ENCODE data around the gene REEP1. TPM values are rescaled to one million over a fixed set of nuclear protein-coding genes. Genes with fewer than 3 reads are reported as not detected.

REEP1 gene
- polyA plus RNA-seq, 2 of the 4 experiments (the other 2 are of a cell fraction): 0.30 to 0.45 TPM

GRCh38 chr2:86336675-86337243, 667 bp downstream of the REEP1 start:
- POLR2A ChIA-PET: no interaction called here
- no peak for DNase-seq (ENCODE audit: low read depth in 1 of 2, low spot score in 1 of 2)
- no peak for FAIRE-seq
- CTCF ChIA-PET: interaction anchor here (1.3 to 2.5 kb wide), 3 partner anchors 12 to 36 kb away, joined by 3 to 6 read pairs (median 5); no protein-coding TSS in a partner anchor
- peak overlapping the region; percentile 36 to 70; a peak in 4 of 6 replicates for H3K27ac ChIP-seq
- H3K4me3 ChIP-seq: peak overlapping the region; percentile 55
- H3K4me1 ChIP-seq: peaks cover 17% of the 10 kb centered on the region
- H3K4me2 ChIP-seq: peak overlapping the region; percentile 96
- WGBS (ENCODE audit: missing lambda C conversion rate): 10% methylated on average over 25 of the region's 45 CpGs
- 0 out of 6 replicates have a peak, but pooled peaks of 1 of the 2 experiments have one; percentile 3 for ATAC-seq
- H3K9me3 ChIP-seq: peaks cover 18% of the 10 kb centered on the region
- TF ChIP-seq JUNB (IDR thresholded peaks at IDR 0.05) (no peak), RNF2 (IDR thresholded peaks at IDR 0.05; ENCODE audit: borderline replicate concordance, low read depth) (no peak), CEBPB (IDR thresholded peaks at IDR 0.05) (no peak), HOXB5 (CRISPR knock-in tag; IDR thresholded peaks at IDR 0.05) (no peak), HDAC2 (IDR thresholded peaks at IDR 0.05) (no peak), CTCF (IDR thresholded peaks at IDR 0.05) (no peak), EHF (CRISPR knock-in tag; IDR thresholded peaks at IDR 0.05) (no peak), HEYL (CRISPR knock-in tag; IDR thresholded peaks at IDR 0.05) (no peak), NFE2L2 (conservative IDR thresholded peaks at IDR 0.05; ENCODE audit: low read length) (no peak), NR3C1 (IDR thresholded peaks at IDR 0.05) (no peak), MAZ (IDR thresholded peaks at IDR 0.05; ENCODE audit: borderline replicate concordance, low read depth, low read length) (no peak), RFX5 (IDR thresholded peaks at IDR 0.05) (no peak)

DNA sequence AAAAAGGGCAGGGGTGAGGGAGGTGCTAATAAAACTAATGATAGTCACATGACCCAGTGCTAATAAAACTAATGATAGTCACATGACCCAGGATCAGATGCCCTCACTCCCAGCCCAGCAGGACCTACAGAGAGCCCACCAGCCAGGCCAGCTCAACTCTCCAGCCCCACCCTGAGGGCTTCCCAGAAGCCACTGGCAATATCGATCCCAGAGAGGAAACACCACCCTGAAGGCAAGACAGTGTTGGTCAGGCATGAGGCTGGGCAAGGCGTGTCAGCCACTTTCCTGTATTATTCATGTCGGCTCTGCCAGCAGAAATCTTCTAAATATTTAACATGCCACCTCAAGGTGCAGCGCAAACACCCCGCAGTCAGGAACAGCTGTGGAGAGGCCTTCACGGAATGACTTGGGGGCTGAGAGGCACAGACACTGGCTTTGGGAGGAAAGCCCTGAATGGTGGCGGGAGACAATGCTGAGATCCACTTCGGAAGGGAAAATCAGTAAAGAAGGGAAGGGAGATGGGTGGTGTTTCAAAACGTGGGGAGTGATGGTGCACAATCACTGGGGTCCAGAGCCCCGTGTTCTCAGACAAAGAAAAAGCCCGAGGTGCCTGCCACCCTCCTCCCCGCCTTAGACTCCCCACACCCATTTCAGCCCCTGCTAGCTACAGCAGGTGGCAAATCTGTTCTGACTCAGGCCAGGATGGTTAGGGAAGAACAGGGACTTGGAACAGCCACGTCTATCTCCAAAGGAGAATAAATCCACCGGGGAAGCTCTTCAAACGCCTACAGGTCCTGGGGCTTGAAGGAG, 1.4 kb downstream of the REEP1 start:
- peak overlapping the region; percentile 55 for H3K4me3 ChIP-seq
- peak overlapping the region; percentile 96 for H3K4me2 ChIP-seq
- H3K9me3 ChIP-seq: peaks cover 11% of the 10 kb centered on the region
- H3K27ac ChIP-seq: no peak overlapping the region
- FAIRE-seq (no peak), ATAC-seq (no peak), DNase-seq (ENCODE audit: low read depth in 1 of 2, low spot score in 1 of 2) (no peak)
- peaks cover 17% of the 10 kb centered on the region for H3K4me1 ChIP-seq
- ChIA-PET POLR2A (no interaction called here), CTCF (interaction anchor here (2.5 kb wide), 1 partner anchor 12 kb away, joined by 6 read pairs; no protein-coding TSS in a partner anchor)
- TF ChIP-seq USF2 (IDR thresholded peaks at IDR 0.05): peak; percentile 79
- TF ChIP-seq, protein P1, sequence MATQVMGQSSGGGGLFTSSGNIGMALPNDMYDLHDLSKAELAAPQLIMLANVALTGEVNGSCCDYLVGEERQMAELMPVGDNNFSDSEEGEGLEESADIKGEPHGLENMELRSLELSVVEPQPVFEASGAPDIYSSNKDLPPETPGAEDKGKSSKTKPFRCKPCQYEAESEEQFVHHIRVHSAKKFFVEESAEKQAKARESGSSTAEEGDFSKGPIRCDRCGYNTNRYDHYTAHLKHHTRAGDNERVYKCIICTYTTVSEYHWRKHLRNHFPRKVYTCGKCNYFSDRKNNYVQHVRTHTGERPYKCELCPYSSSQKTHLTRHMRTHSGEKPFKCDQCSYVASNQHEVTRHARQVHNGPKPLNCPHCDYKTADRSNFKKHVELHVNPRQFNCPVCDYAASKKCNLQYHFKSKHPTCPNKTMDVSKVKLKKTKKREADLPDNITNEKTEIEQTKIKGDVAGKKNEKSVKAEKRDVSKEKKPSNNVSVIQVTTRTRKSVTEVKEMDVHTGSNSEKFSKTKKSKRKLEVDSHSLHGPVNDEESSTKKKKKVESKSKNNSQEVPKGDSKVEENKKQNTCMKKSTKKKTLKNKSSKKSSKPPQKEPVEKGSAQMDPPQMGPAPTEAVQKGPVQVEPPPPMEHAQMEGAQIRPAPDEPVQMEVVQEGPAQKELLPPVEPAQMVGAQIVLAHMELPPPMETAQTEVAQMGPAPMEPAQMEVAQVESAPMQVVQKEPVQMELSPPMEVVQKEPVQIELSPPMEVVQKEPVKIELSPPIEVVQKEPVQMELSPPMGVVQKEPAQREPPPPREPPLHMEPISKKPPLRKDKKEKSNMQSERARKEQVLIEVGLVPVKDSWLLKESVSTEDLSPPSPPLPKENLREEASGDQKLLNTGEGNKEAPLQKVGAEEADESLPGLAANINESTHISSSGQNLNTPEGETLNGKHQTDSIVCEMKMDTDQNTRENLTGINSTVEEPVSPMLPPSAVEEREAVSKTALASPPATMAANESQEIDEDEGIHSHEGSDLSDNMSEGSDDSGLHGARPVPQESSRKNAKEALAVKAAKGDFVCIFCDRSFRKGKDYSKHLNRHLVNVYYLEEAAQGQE (IDR thresholded peaks at IDR 0.05): no peak
- WGBS (ENCODE audit: missing lambda C conversion rate): 33% methylated on average over 15 of the region's 15 CpGs

- DNase-seq (ENCODE audit: low read depth in 1 of 2, low spot score in 1 of 2) (no peak), ATAC-seq (no peak), FAIRE-seq (no peak)
- Histone ChIP-seq H3K4me1 (peaks cover 17% of the 10 kb centered on the region), H3K9me3 (no peaks in the 10 kb centered on the region), H3K4me3 (no peak overlapping the region), H3K4me2 (no peak overlapping the region), H3K27ac (no peak overlapping the region)
- ChIA-PET CTCF (interaction anchor here (1.3 to 1.7 kb wide), 3 partner anchors 32 to 110 kb away, joined by 3 to 5 read pairs (median 4); no protein-coding TSS in a partner anchor), POLR2A (no interaction called here)
- 6% methylated on average over 2 of the region's 2 CpGs for WGBS (ENCODE audit: missing lambda C conversion rate)
- no peak for TF ChIP-seq JUNB (IDR thresholded peaks at IDR 0.05)
- no peak for TF ChIP-seq NFE2L2 (conservative IDR thresholded peaks at IDR 0.05; ENCODE audit: low read length)
- TF ChIP-seq EHF (CRISPR knock-in tag; IDR thresholded peaks at IDR 0.05): no peak
- no peak for TF ChIP-seq SREBF2 (IDR thresholded peaks at IDR 0.05)
- no peak for TF ChIP-seq HOXA7 (CRISPR knock-in tag; IDR thresholded peaks at IDR 0.05)
- TF ChIP-seq RCOR1 (IDR thresholded peaks at IDR 0.05; ENCODE audit: low read depth, low read length): no peak
- TF ChIP-seq POLR2A (IDR thresholded peaks at IDR 0.05; ENCODE audit: low read length): no peak
- no peak for TF ChIP-seq KDM5A (IDR thresholded peaks at IDR 0.05)
- no peak for TF ChIP-seq ELK1 (IDR thresholded peaks at IDR 0.05; ENCODE audit: low read depth, low read length)
- TF ChIP-seq CTCF (IDR thresholded peaks at IDR 0.05): no peak
- TF ChIP-seq MAFK (IDR thresholded peaks at IDR 0.05; ENCODE audit: partially characterized antibody): no peak
- TF ChIP-seq CBX2 (IDR thresholded peaks at IDR 0.05; ENCODE audit: borderline replicate concordance, low read depth): no peak
- no peak for TF ChIP-seq RFX5 (IDR thresholded peaks at IDR 0.05)
Measured at GRCh38 chr2:86333378-86333777, 4.0 kb downstream of the REEP1 start.
